A673 (cell line): Measurements from ENCODE around the gene RNF151.

Source experiments
- CTCF ChIP-seq: fragments of 300-800, 200-600 bp; sonication (generic); conservative IDR thresholded peaks from 2 replicates; pipeline ENCODE4 v1.5.1; 2017; ENCODE audit warnings: low read depth, mild to moderate bottlenecking, antibody characterized with exemption, low read length, moderate library complexity, mixed read lengths
- EZH2 ChIP-seq: fragments of 200-600 bp; sonication (generic); IDR thresholded peaks from 2 replicates; pipeline ENCODE4 v1.6.1; 2017; ENCODE audit warnings: borderline replicate concordance, low read depth, mild to moderate bottlenecking, mixed read lengths, antibody characterized with exemption, low read length; ENCODE audit not compliant: poor library complexity, severe bottlenecking

GRCh38 chr16:1945559-1946391, 20.9 kb upstream of the RNF151 start:
- no peak for TF ChIP-seq CTCF
- TF ChIP-seq EZH2 = no peak
